Ureter (tissue), 1 donor: ENCODE results near the gene PAX1. TPM values are rescaled to one million over a fixed set of nuclear protein-coding genes. Genes with fewer than 3 reads are reported as not detected.

Source experiments
- DNase-seq: peaks from one replicate; pipeline ENCODE4 v3.0.0-alpha.2; 2020; ENCODE audit warnings: low spot score
- total RNA-seq: library from RNA; stranded (reverse); gene quantifications from one replicate; pipeline ENCODE4 v1.2.4, GENCODE V29; 2023
- donor health status: DM: yes; HTN: yes; CAD: no.

Gene PAX1
- not detected for total RNA-seq

DNA sequence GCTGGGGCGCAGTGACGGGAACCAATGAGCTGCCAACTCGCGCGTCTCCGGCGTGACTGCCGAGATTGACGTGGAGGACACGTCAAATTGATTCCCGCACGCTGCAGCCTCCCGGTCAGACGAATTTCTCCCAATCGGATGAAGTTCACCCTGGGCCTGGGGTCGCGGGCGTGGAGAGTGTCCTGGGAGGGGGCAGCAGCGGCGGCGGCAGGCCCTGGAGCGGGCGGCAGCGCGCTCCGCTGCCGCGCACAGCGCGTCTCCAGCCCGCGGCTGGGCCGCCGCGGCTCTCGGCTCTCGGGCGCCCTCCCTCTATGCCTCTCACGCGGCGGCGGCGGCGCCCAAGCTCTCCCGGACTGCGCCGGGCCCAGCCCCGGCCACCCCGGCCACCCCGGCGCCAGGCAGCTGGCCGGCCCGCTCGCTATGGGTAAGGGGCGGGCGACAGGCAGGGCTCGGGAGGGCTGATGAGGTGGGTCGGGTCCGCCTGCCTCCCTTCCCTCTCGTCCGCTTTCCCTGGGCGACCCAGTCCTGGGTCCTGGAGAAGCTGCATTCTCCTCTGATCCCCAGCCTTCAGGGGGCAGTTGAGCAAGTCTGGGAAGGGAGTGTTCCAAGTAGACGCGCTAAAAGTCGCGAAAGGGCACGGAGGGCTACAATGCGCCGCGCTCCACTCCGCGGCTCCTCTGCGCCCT, at the start of gene PAX1:
TSS of gene PAX1 (plus strand) at position 90 of the 686 bp plus-strand sequence. CDS start at position 139, 49 bp downstream.
- DNase-seq: no peak

DNA sequence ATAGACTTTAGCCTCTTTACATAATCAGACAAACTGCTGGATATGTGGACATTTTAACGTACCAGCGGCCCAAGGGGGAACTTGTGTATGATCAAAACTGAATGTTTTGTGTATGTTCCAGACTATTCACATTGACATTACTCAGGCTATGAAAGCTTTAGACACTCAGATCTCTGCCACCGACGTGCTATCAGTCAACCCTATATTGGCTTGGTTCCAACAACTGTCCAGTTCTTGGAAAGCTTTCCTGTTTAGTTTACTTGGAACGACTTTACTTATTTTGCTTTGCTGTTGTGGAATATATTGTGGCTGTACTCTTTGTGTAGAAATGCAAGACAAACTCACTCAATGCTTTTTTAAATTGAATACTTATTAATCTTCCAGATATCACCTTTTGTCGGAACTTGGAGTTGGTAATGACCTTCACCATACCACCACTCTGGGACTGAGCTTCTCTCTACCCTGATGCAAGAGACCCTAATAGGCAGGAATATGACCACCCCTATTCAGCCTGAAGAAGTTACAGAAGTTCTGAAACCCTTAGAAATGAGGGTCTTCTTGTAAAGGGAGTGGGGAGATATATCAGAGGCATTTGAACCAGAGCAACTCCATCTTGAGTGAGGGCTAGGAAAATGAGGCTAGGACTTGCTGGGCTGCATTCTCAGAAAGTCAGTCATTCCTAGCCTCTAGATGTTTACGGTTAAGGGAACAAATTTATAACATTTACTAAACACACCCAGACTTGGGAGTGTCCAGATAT, 49.0 kb upstream of the PAX1 start:
- DNase-seq: no peak

DNA sequence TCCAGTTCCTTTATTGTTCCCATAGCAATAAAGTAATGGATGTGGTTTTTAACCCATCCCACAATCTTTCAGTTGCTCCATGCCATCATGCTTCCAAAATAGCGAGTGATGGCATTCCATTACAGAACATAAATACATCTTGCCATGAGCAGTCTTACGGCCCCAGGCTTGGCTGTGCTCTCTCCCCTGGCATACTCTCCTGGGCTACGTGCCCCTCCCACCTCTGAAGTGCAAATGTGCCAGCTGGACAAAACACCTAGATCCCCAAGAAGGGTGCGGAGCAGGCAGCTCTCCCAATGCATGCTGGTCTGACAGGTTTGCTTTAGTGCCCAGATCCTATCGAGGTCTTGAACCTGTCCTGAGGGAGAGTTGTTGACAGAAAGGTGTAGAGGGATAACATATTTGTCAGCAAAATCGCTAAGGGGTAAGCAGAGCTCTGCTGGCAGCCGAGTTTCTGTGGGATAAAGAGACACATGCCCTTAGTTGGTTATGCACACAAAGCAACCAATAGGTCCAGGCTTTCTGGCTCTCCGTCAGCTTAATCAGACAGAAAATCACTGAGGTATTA, 43.9 kb upstream of the PAX1 start:
- DNase-seq: no peak

DNA sequence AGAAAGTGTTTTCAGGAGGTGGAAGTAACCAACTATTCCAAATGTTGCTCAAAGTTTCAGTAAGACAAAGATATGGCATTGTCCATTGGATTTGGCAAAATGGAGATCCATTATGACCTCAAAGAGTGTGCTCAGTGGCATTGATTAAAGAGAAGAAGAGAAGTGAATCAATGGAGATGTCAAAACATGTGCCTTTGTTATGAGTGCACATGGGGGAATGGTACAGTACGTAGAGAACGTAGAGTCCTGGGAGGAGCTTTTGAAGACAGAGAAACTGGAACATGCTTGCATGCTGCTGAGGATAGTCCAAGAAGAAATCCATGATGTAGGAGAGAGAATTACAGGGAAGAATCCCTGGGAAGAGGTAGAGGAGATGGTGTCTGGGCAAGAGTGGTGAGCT, 42.0 kb upstream of the PAX1 start:
- no peak for DNase-seq

DNA sequence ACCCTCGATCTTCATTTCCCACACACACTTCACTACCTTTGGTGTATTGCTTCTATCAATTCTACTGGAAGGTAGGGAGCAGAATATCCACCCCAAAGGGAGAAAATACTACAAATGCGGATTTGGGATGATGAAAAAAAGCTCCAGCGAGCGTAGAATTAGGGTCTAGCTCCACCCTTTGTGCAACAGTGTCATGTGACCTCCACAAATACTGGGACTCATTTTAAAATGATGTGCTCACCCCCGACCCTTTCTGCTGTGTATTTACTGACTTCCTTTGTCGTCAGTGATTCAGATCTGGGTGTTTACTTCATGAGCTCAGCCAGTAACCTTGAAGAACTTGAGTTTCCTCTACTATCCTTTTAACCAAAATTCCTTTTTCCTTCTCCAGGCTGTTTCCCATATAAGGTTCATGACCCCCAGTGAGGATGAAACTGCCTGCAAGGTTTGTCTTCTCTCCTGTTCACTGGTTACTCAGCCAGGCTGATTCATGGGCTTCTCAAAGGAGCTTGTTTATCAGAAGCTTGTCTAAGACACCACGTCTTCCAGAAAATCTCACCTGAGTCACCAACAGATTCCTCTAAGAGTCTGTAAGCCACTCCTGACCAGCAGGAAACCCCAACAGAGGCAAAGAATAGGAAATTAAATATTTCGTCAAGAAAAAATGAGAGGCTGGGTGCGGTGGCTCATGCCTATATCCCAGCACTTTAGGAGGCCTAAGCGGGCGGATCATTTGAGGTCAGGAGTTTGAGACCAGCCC, 39.6 kb upstream of the PAX1 start:
- no peak for DNase-seq

DNA sequence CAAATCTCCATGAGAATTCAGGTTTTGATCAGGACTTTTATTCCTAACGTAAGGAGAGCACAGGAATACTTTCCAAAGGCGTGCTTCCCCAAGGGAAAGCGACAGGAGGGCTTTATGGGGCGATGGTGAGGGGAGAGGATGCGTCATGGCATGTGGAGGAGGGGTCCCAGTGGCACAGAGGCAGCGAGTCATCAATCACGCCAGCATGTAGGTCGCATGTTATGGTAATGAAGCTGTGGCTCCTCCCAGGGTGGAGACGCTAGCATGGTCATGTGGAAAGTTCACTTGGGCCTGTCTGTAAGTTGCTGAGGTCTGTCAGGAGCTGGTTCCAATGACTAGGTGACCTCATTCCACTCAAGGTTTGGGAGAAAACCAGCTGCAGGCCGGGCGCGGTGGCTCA, 35.3 kb upstream of the PAX1 start:
- no peak for DNase-seq

DNA sequence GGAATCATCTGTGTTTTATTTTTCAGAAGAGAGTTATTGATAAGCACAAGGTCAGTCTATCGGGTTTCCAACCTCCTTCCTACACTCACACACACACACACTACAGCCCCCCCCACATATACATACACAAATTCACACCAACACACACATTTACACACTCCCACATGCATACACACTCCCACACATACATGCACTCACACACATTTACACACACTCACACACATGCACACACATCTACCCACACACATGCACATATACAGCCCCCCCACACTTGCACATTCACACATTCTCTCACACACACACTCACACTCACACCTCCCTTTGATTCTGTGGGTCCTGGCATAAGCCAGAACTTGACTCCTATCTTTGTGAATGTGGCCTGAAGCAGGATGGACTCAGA, 34.5 kb upstream of the PAX1 start:
- no peak for DNase-seq

DNA sequence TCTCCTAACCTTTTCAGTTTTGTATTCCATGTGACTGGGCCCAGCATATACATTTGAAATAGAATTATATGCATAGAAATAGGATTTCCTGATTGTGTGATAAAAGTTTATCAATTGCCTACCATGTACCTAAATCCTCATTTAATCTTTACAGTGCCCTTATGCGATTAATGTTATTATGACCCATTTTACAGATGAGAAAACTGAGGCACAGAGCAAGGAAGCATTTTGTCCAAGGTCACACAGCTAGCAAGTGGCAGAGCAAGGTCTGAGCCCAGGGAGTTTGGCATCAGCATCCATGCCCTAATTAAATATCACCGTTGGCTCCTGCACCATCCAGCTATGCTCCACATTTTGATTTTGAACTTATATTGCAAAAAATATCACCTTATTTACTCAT, 28.2 kb upstream of the PAX1 start:
- DNase-seq: no peak

DNA sequence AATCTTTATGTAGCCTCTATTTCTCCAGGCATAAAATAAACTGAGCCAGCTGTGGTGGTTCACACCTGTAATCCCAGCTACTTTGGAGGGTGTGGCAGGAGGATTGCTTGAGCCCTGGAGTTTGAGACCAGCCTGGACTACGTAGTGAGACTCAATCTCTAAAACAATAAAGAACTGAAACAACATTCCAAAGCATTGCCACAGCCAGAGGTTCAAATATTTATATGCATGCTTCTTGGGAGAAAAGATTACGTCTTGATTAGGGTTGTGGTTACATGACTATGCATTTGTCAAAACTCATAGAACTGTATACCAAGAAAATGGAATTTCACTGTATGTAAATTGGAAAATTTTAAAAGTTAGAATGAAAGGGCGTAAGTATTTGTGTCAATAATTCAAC, 27.7 kb upstream of the PAX1 start:
- DNase-seq: no peak

DNA sequence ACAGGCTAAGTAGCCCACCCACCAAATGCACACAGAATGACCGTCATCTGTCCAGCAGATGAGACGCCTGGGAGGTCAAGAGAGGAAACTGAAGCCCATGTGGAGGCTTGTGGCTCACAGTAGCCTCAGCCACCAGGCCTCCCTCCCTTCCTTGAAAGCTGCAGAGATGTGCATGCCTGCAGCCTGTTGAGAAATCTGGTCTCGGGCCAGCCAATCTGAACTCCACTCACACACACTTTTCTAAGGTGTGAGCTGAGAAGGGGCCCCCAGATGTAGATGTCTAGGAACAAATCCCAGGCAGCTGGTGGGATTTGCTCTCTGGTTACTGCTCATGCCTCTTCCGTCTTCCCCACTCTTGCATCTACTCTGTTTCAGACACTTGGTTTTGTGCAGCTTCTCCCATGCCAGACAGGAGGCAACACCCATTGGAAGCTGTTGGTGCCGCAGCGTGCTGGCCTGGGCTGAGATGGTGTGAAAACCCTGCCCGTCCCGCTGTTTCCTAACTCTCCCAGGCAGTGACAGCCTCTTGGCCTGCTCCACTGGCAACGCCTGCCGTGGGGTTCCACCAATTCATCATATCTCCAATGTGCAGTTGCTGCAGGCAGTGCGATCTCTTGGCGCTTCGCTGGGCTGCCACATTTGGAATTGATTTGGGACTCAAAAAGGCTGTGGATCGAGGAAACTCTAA, 24.1 kb upstream of the PAX1 start:
- DNase-seq: no peak

DNA sequence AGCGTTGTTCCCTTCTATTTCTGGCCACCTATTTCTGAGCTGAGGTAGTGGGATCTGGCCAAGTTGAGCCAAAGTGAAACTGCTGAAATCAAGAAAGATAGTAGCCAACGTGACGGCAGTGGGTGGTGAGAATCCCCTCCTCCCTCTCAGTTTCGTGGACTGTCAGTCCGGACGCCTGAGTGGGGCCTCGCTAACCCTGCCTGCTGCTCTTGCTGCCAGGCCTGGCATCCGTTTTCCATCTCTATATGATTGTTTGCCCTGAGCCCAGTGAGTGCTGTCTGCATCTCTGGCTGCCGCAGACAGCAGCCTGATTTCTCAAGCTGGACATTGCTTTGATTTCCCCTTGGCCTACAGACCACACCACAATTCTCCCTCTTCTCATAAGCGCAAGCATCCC, 23.5 kb upstream of the PAX1 start:
- no peak for DNase-seq

DNA sequence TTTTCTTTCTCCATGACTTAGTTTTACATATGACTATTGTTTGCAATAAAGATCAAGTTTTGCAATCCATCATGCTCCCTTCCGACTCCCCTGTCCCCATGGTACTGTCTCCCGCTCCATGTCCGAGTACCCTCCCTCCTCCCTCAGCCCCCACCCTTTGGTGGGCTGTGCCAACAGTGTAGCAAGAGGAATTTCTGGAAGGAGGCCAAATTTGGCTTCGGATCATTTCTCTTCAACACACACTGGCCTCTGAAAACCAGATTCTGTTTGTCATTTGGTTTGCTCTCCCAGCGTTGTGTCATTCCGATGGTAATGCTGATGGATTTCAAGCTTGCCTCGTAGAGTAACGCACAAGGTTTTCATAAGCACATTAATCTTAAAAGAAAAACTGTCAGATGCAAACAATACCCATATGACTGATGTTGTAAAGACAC, 22.9 kb upstream of the PAX1 start:
- no peak for DNase-seq

DNA sequence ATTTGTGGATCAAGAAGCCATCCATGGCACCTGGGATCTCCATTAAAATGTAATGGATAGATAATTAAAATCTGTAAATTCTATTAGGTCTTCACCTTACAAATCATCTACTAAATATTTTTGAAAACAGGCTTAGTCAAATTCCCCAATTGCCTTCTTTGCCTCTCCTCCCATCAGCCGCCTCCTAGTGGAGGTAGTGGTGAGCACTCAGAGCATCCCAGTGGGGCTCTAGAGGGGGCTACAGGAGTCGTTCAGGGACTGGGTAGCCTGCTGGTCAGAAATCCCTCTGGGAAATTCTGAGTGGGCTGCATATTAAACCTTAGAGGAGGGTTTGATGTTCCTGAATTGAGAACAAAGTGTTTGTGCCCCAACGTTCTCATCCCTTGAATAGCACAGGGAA, 20.8 kb upstream of the PAX1 start:
- no peak for DNase-seq

DNA sequence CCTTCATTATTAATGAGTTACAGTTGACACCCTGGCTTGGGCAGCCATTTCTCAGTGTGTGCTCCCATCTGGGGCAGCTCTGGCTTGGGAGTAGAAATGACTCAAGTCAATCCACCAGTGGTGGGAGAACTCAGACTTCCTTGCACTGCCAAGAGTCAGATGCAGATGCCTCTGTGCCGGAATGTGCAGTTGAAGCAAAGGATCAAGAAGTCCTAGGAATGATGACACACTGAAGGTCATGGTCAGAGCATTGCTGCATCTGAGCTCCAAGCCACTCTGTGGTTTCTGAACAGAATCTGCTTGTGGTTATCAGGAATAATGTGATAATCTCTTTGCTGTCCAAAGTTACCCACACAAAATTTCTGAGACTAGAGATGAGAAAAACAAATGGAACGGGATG, 19.5 kb upstream of the PAX1 start:
- DNase-seq: no peak

DNA sequence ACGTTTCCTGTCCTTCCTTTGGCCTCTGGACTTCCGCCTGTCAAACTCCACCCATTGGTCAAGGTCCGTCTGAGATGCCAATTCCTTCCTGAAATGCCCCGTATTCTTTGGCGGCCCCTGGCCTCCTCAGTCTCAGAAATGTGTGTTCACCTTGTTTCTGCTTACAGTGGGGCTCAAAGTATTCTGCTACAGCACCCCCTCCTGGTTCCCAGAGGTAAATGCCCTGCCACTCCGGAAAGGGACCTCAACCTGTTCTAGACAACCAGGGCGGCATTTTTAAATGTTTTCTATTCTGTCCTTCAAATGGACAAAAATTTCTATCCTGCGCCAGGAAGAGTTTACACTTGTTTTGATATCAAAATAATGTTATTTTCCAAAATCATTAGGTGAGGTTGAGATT, 12.1 kb upstream of the PAX1 start:
- DNase-seq: no peak

DNA sequence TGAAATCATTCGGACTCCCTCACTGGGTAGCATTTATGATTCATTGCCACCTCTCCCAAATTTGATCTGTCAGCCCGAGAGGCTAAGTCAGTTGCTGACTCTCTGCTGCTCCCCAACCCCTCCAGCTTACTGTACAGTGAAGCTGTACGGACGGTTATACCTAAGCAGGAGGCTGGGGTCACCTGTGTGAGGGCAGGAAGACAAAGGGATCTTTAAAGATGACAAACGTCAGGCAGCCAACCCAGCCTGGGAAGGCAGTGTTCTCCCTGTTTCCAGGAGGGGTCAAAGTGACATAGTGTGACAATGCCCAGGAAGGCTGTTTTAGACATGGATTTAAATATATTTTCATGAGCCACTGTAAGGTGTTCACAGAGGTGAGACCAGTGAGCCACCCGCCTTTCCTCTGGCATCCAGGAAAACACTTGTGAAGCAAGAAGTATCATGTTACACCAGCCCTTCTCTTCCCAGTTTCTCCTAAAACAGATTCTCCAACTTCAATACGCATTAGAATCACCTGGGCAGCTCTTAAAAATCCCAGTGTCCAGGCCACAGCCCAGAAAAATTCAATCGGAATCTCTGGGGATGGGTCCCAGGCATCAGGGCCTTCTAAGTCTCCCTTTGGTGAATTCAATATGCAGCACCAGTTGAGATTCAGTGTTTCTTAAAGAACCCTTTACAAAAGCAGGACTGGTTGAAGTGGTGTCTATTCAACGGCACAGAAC, 6.8 kb upstream of the PAX1 start:
- no peak for DNase-seq

DNA sequence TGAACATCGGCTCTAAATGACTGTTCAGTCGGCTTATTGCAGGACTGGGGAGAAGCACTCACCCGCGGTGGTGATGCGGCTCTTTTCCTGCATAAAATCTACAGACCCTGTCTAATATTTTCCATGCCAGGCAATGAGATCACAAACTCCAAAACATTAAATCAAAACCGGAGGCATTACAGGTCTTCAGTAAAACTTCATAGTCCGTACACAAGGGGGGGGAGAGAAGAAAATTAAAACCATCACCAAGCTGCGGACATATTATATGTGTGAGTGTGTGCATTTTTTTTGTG, 6.3 kb upstream of the PAX1 start:
- DNase-seq: no peak

DNA sequence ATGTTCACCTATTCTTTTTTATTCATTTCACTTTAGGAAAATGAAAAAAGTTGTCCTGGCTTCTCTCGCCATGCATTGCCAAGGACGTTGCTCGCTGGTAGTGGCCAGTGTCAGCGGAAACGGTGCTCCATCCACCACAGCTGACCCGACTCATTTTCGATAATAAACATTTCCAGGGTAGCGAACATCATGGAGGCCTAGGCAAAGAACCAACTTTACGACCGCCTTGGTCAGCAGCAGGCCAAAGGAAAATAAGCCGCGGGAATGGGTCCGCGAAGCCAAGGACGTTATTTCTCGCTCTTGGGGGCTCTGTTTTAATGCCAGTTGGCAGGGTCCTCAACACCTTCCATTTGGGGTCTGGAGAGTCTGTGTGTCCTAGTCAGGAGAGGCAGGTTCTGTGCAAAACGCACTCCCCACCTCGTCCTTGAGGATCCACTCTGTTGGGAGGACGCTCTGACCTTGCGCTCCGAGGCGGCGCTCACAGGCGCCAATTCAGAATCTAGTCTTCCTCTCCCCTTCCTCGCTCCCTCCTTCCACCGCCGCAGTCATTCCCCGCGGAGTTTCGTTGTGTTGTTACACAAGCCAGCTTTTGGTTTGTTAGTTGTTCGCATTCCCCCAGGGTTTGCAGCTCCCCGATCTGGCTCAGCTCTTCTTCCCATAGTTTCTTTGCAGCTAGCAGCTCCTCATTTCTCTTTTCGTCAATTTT, 4.1 kb upstream of the PAX1 start:
- DNase-seq: no peak

DNA sequence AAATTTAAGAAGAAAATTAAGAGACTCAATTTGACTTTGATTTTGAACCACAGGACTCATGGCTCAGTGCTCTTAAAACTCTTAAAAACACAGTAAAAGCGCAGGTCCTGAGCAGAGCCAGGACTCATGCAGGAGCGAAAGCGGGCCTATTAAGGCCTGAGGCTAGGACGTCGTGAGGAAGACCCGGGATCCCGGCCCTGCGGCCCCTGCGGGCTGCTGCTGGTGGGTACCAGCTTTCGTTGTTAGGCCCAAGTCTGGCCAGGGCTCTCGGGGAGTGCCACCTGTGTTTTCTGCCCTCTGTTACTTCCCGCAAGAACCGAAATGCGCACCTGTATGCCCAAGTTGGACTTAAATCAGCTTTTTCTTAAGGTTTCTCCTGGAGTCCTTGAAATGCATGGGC, 3.4 kb upstream of the PAX1 start:
- DNase-seq: no peak

DNA sequence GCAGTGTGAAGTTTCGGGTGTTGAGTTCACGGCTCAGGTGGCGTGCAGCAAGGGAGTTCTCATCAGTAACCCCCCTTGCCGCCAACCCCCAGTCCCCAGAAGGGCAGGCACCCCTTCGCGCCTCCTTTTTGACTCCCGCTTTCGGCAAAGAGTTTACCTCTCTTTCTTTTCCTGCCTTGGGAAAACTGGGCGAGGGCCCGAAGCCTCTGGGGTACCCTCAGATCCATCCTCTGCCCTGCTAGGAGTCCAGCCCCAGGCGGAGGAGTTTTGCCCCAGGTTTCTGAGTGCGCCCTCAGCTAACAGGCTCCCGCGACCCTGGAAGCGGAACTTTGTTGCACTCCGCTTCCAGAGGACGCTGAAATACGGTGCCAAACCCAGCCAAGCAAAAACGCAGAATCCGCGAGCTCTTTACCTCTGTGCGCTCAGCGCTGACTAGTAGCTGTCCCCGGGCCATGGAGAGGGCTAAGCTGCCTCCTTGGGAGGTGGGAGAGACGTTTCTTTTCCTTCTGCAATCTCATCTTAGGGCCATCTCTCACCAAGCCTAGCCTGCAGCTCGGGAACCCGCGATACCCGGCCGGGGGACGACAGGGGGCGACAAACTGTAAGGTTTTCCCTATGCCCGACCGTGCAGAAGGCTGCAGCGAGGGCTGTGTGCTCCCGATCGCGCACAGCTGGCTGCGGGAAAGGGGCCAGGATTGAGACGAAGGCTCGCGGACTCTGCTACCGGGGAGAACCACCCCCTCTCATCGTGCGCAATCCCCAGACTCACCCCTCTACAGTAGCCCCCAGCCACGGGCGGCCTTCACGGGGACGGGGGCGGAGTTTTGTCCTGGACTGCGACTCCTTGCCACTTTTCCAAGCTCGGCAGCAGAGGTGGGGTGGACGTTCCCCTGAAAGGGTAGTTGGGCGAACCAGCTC, 2.7 kb upstream of the PAX1 start:
- peak; percentile 60 for DNase-seq
